HEK293 (cell line): ENCODE measurements around the gene PPARD.

ENCODE experiments used
- ZNF10 ChIP-seq: fragments of 450-650 bp; formaldehyde crosslinking; IDR thresholded peaks from 2 replicates; pipeline ENCODE4 v1.5.1; 2017; ENCODE audit warnings: missing biosample characterization, missing genetic modification characterization
- ZNF354C ChIP-seq: fragments of 450-650 bp; formaldehyde crosslinking; IDR thresholded peaks from 2 replicates; pipeline ENCODE4 v1.5.1; 2016; ENCODE audit warnings: missing biosample characterization, missing genetic modification characterization, low read depth, borderline replicate concordance
- TF ChIP-seq, protein P1 (sequence below): fragments of 450-650 bp; formaldehyde crosslinking; IDR thresholded peaks from 2 replicates; pipeline ENCODE4 v1.5.1; 2016; ENCODE audit warnings: missing biosample characterization, missing genetic modification characterization, low read depth
- TF ChIP-seq, protein P2 (sequence below): fragments of 450-650 bp; formaldehyde crosslinking; IDR thresholded peaks from 2 replicates; pipeline ENCODE4 v1.5.1; 2016; ENCODE audit warnings: missing biosample characterization, missing genetic modification characterization
- TF ChIP-seq, protein P3 (sequence below): IDR thresholded peaks from 2 replicates; pipeline ENCODE4 v1.6.1; 2011; ENCODE audit warnings: mild to moderate bottlenecking, low read depth, low read length, borderline replicate concordance

DNA sequence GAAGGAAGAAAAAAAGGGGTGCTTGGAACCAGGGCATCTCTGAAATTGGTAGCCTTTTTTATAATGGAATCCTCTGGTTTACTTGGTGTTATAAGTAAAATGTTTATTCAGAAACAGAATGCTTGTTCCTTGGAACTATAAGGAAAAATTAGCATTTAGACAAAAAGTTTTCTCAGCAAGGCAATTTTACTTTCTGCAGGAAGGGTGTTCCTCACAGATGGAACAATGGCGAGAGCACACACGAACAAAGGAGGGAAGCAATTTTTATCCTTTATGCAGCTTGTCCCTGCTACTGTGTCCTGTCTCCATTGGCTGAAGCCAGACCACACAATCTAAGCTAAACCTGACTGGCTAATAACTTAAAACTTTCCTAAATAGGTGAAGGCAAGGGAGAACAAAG lies 87.1 kb downstream of the PPARD start:
- TF ChIP-seq, protein P1, sequence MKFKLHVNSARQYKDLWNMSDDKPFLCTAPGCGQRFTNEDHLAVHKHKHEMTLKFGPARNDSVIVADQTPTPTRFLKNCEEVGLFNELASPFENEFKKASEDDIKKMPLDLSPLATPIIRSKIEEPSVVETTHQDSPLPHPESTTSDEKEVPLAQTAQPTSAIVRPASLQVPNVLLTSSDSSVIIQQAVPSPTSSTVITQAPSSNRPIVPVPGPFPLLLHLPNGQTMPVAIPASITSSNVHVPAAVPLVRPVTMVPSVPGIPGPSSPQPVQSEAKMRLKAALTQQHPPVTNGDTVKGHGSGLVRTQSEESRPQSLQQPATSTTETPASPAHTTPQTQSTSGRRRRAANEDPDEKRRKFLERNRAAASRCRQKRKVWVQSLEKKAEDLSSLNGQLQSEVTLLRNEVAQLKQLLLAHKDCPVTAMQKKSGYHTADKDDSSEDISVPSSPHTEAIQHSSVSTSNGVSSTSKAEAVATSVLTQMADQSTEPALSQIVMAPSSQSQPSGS (tag by site-specific recombination): no peak
- TF ChIP-seq, protein P2, sequence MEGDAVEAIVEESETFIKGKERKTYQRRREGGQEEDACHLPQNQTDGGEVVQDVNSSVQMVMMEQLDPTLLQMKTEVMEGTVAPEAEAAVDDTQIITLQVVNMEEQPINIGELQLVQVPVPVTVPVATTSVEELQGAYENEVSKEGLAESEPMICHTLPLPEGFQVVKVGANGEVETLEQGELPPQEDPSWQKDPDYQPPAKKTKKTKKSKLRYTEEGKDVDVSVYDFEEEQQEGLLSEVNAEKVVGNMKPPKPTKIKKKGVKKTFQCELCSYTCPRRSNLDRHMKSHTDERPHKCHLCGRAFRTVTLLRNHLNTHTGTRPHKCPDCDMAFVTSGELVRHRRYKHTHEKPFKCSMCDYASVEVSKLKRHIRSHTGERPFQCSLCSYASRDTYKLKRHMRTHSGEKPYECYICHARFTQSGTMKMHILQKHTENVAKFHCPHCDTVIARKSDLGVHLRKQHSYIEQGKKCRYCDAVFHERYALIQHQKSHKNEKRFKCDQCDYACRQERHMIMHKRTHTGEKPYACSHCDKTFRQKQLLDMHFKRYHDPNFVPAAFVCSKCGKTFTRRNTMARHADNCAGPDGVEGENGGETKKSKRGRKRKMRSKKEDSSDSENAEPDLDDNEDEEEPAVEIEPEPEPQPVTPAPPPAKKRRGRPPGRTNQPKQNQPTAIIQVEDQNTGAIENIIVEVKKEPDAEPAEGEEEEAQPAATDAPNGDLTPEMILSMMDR (tag by site-specific recombination): no peak
- TF ChIP-seq, protein P3, sequence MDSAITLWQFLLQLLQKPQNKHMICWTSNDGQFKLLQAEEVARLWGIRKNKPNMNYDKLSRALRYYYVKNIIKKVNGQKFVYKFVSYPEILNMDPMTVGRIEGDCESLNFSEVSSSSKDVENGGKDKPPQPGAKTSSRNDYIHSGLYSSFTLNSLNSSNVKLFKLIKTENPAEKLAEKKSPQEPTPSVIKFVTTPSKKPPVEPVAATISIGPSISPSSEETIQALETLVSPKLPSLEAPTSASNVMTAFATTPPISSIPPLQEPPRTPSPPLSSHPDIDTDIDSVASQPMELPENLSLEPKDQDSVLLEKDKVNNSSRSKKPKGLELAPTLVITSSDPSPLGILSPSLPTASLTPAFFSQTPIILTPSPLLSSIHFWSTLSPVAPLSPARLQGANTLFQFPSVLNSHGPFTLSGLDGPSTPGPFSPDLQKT: no peak
- TF ChIP-seq ZNF354C (tag by site-specific recombination) (no peak), ZNF10 (tag by site-specific recombination) (0 out of 2 replicates have a peak, but pooled peaks have one; percentile 49)
